Spleen (tissue), 11 donors: ENCODE results near the gene AADAC. TPM values are rescaled to one million over a fixed set of nuclear protein-coding genes. Genes with fewer than 3 reads are reported as not detected.
"Not testable (repeated sequence)": the region's sequence is repeated elsewhere in the genome, so short reads cannot be mapped to it uniquely, and the experiment has no call there.

Experiments
- DNase-seq: peaks from one replicate; pipeline ENCODE4 v3.0.0-alpha.2; 2020
- H3K27ac ChIP-seq, 8 donors: fragments of 200-600 bp; sonication (generic) in 7 of 8; 1 replicate in 4 of 8; 2 replicates in 4 of 8; pipeline versions ENCODE4 v1.5.0 to v1.8.0; 2016 to 2021; ENCODE audit warnings: inconsistent platforms in 4 of 8, mild to moderate bottlenecking in 4 of 8, moderate library complexity in 1 of 8
- H3K27me3 ChIP-seq, 7 donors: fragments of 200-600 bp; sonication (generic) in 6 of 7; replicated peaks in 1 of 7; 1 replicate in 4 of 7; 2 replicates in 3 of 7; pipeline versions ENCODE4 v1.5.0 to v1.8.0; 2016 to 2021; ENCODE audit warnings: inconsistent platforms in 3 of 7, mild to moderate bottlenecking in 1 of 7
- H3K36me3 ChIP-seq, 6 donors: fragments of 200-600 bp; sonication (generic) in 5 of 6; 1 replicate in 4 of 6; 2 replicates in 2 of 6; pipeline versions ENCODE4 v1.5.0 to v1.8.0; 2016 to 2021; ENCODE audit warnings: inconsistent platforms in 2 of 6
- H3K4me1 ChIP-seq, 6 donors: fragments of 200-600 bp; sonication (generic) in 5 of 6; 1 replicate in 3 of 6; 2 replicates in 3 of 6; pipeline versions ENCODE4 v1.5.0 to v1.8.0; 2016 to 2021; ENCODE audit warnings: inconsistent platforms in 3 of 6
- H3K4me3 ChIP-seq, 8 donors: fragments of 200-600 bp; sonication (generic) in 7 of 8; 1 replicate in 4 of 8; 2 replicates in 4 of 8; pipeline versions ENCODE4 v1.5.0 to v1.8.0; 2016 to 2021; ENCODE audit warnings: inconsistent platforms in 4 of 8, mild to moderate bottlenecking in 4 of 8, moderate library complexity in 2 of 8
- H3K9me3 ChIP-seq, 8 donors: fragments of 200-600 bp; sonication (generic) in 7 of 8; 1 replicate in 4 of 8; 2 replicates in 4 of 8; pipeline versions ENCODE4 v1.5.0 to v1.8.0; 2016 to 2021; ENCODE audit warnings: inconsistent platforms in 4 of 8
- CTCF ChIP-seq, 11 experiments: fragments of 200-600 bp in 7 of 11; fragments of 450-650 bp in 4 of 11; sonication (generic) in 4 of 11; IDR thresholded peaks in 8 of 11; conservative IDR thresholded peaks in 3 of 11; 1 replicate in 7 of 11; 2 replicates in 4 of 11; pipeline versions ENCODE4 v1.4.0 to v1.8.0; 2016 to 2021; ENCODE audit warnings: antibody characterized with exemption in 11 of 11, inconsistent platforms in 4 of 11, mild to moderate bottlenecking in 1 of 11
- POLR2A ChIP-seq, 3 donors: fragments of 450-650 bp; IDR thresholded peaks; one replicate each; pipeline ENCODE4 v1.5.1; 2017; ENCODE audit warnings: antibody characterized with exemption in 3 of 3, mild to moderate bottlenecking in 1 of 3
- POLR2AphosphoS5 ChIP-seq, 3 donors: sonication (generic); formaldehyde crosslinking; IDR thresholded peaks; one replicate each; pipeline ENCODE4 v1.5.1; 2017; ENCODE audit warnings: antibody characterized with exemption in 3 of 3
- WGBS, 5 donors: extraction: QIAGEN DNeasy Blood & Tissue Kit in 3 of 5; methylation state at CpG; one replicate each; pipeline versions ENCODE4 v1.1.5 to v1.1.7; 2013 to 2018; 5-methylcytosine and 5-hydroxymethylcytosine counted together
- intact Hi-C: fragments of 100-400 bp; cut with DNase I; formaldehyde crosslinking; loops from one replicate; pipeline ENCODE4 v1.15.0; 2023; ENCODE audit warnings: low total_unique reads
- polyA plus RNA-seq, 3 donors: library from polyadenylated mRNA; stranded (reverse); fragments of 200-250 nt; gene quantifications; one replicate each; pipeline ENCODE4 v1.2.1, GENCODE V29; 2013
- total RNA-seq, 7 donors: library from RNA; depleted of rRNA in 3 of 7; stranded (reverse); fragments of >200 nt in 3 of 7; fragmentation: NEBNext Ultra II Directional in 4 of 7; extraction: Animal tissue kit (Norgen Biotek cat#: 25700) in 4 of 7; gene quantifications; one replicate each; pipeline versions ENCODE4 v1.1.0 to v1.2.1, GENCODE V29; 2016 to 2021
- donor health status: healthy with polysubstance abuse.
- donor health status: DM: no; HTN: no; CAD: no; lungs with moderate emphysema.
- donor health status: DM: no; HTN: no; CAD: no.
- donor health status: Bipolar disorder and iron deficiency.
- donor health status: healthy.
- donor health status: DM: no; HTN: no; CAD: no.
- donor health status: DM: yes; HTN: yes; CAD: no.

Gene AADAC
- total and polyA plus RNA-seq, 10 donors = 0.22 TPM; not detected in 9

DNA sequence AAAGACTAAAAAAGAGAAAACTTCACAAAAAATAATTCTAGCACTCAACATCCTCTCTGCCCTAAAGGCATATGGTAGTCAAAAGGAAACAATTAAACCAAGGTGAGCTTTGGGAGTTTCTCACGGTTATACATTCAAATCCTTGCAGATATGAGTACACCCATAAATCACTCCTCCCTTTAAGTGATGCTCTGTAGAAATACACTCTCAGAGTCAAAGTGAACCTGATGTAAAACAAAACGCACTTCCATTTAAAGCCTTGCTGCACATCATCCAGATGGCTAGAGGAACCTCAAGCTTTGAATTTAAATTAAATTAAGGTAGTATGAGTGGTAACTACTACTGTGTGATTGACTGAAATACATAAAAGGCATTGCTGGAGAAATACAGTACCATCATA is 36.0 kb upstream of the AADAC start:
- no peaks in the 10 kb centered on the region for H3K27me3 ChIP-seq
- WGBS, 5 donors = 78 to 88% (median 88%) methylated on average over 2 of the region's 2 CpGs
- H3K4me1 ChIP-seq = no peaks in the 10 kb centered on the region
- TF ChIP-seq POLR2AphosphoS5 (IDR thresholded peaks at IDR 0.05) (no peak), POLR2A (IDR thresholded peaks at IDR 0.05) (no peak), CTCF (IDR thresholded peaks at IDR 0.05 in 8 of 11, conservative IDR thresholded peaks at IDR 0.05 in 3 of 11) (no peak)
- DNase-seq = no peak
- intact Hi-C loops = no loop called here
- H3K4me3 ChIP-seq = no peak overlapping the region
- no peaks in the 10 kb centered on the region for H3K36me3 ChIP-seq
- no peak overlapping the region for H3K27ac ChIP-seq
- no peaks in the 10 kb centered on the region for H3K9me3 ChIP-seq

DNA sequence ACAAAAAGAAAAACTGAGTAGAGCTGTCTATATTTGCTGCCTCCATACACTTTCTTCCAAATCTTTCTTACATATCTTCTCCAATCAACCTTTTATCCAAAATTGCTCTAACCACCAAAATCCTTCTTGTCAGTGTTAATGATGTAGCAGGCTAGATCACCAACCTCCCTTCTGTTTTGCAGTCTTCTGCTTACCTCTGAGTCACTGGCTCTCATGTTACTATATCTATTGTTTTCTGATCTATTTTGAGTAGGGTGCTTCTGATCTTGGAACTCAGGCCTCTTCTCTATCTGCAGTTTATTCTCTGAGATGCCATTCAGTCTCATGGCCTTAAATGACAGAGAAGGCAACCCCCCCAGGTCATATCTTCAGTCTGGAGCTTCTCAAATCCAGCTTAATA is 26.3 kb upstream of the AADAC start:
- H3K27ac ChIP-seq = no peak overlapping the region
- H3K36me3 ChIP-seq = no peaks in the 10 kb centered on the region
- intact Hi-C loops = no loop called here
- DNase-seq = no peak
- no peak overlapping the region for H3K4me3 ChIP-seq
- TF ChIP-seq POLR2A (IDR thresholded peaks at IDR 0.05) = no peak
- no peak for TF ChIP-seq CTCF (IDR thresholded peaks at IDR 0.05 in 8 of 11, conservative IDR thresholded peaks at IDR 0.05 in 3 of 11)
- no peaks in the 10 kb centered on the region for H3K4me1 ChIP-seq
- H3K27me3 ChIP-seq = no peaks in the 10 kb centered on the region
- H3K9me3 ChIP-seq = peaks cover 0 to 3% (median 0%) of the 10 kb centered on the region in 8 donors

GRCh38 chr3:151788401-151788800 is 25.5 kb upstream of the AADAC start:
- 64 to 78% (median 68%) methylated on average over 2 of the region's 2 CpGs for WGBS, 5 donors
- TF ChIP-seq CTCF (IDR thresholded peaks at IDR 0.05 in 8 of 11, conservative IDR thresholded peaks at IDR 0.05 in 3 of 11) = no peak
- no peak for TF ChIP-seq POLR2AphosphoS5 (IDR thresholded peaks at IDR 0.05)
- TF ChIP-seq POLR2A (IDR thresholded peaks at IDR 0.05) = no peak
- Histone ChIP-seq H3K9me3 (peaks cover 0 to 3% (median 0%) of the 10 kb centered on the region in 8 donors), H3K4me3 (no peak overlapping the region), H3K36me3 (no peaks in the 10 kb centered on the region), H3K4me1 (no peaks in the 10 kb centered on the region), H3K27ac (no peak overlapping the region), H3K27me3 (no peaks in the 10 kb centered on the region)
- intact Hi-C loops = no loop called here
- DNase-seq = no peak

DNA sequence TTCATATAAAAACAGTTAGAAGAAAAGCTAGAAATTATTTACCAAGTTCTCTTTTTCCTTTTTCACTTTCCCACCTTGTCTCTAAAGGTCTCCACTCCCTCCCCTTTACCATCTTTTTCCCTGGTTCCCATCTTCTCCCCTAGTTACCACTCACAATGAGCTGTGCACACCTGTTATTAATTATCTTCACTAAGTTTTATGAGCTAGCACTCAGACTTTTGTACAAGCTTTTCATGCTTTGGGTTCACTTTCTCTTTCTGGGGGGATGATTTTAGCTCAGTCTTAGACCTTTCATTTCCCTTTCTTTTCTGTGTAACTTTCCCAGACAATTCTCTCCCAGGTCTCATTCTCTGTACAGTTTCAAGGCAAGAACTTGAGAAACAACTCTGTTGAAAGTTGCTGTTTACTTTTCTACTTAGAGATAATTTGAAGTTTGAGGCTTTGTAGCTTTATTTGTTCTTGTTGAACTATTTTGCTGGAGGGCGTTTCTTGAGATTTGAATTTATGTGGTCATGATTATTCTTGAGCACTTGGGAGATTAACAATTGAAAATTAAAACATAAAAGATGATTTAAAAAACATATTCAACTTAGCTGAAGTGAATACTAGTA is 24.0 kb upstream of the AADAC start:
- intact Hi-C loops = no loop called here
- Histone ChIP-seq H3K27ac (no peak overlapping the region), H3K9me3 (peaks cover 0 to 3% (median 0%) of the 10 kb centered on the region in 8 donors), H3K4me1 (no peaks in the 10 kb centered on the region), H3K27me3 (no peaks in the 10 kb centered on the region), H3K36me3 (no peaks in the 10 kb centered on the region), H3K4me3 (no peak overlapping the region)
- TF ChIP-seq POLR2A (IDR thresholded peaks at IDR 0.05) (no peak), POLR2AphosphoS5 (IDR thresholded peaks at IDR 0.05) (no peak), CTCF (IDR thresholded peaks at IDR 0.05 in 8 of 11, conservative IDR thresholded peaks at IDR 0.05 in 3 of 11) (no peak)
- DNase-seq = no peak
- WGBS, 5 donors = 78 to 89% (median 87%) methylated on average over 1 of the region's 1 CpG

- H3K4me3 ChIP-seq, H3K27ac ChIP-seq, H3K27me3 ChIP-seq, DNase-seq, intact Hi-C loops, H3K9me3 ChIP-seq, H3K36me3 ChIP-seq, H3K4me1 ChIP-seq: not testable (repeated sequence)
- 85 to 95% (median 94%) methylated on average over 2 of the region's 2 CpGs for WGBS, 5 donors
Observed at GRCh38 chr3:151790763-151791162, 23.2 kb upstream of the AADAC start.
